Lung (tissue), 12 donors: ENCODE data around the gene LRRC74A. TPM values are rescaled to one million over a fixed set of nuclear protein-coding genes. Genes with fewer than 3 reads are reported as not detected.

Experiments
- ATAC-seq: fragments of 200-7000 bp; cut with Tn5 transposase; one replicate; pipeline ENCODE4 v1.9.1; 2020; ENCODE audit warnings: moderate number of reproducible peaks; ENCODE audit not compliant: insufficient read depth, low FRiP score
- DNase-seq, 3 donors: peaks; one replicate each; pipeline ENCODE4 v3.0.0-alpha.2; 2013 to 2017
- H3K27ac ChIP-seq, 2 donors: one replicate each; pipeline ENCODE4 v1.5.1; 2013; ENCODE audit warnings: mild to moderate bottlenecking in 2 of 2, moderate library complexity in 2 of 2, control low read depth in 1 of 2, inconsistent platforms in 1 of 2, low read depth in 1 of 2, low read length in 1 of 2
- H3K27me3 ChIP-seq, 3 donors: one replicate each; pipeline ENCODE4 v1.5.1; 2013; ENCODE audit warnings: low read length in 2 of 3; ENCODE audit not compliant: control insufficient read depth in 3 of 3, insufficient read depth in 3 of 3
- H3K36me3 ChIP-seq, 4 donors: one replicate each; pipeline ENCODE4 v1.5.1; 2013; ENCODE audit warnings: low read length in 4 of 4, mild to moderate bottlenecking in 1 of 4, moderate library complexity in 1 of 4; ENCODE audit not compliant: control insufficient read depth in 4 of 4, insufficient read depth in 4 of 4
- H3K4me1 ChIP-seq, 5 donors: one replicate each; pipeline ENCODE4 v1.5.1; 2013; ENCODE audit warnings: low read length in 5 of 5, mild to moderate bottlenecking in 2 of 5, moderate library complexity in 1 of 5; ENCODE audit not compliant: control insufficient read depth in 5 of 5, insufficient read depth in 5 of 5
- H3K4me3 ChIP-seq: one replicate; pipeline ENCODE4 v1.5.1; 2013; ENCODE audit warnings: mild to moderate bottlenecking, control low read depth, moderate library complexity
- H3K9ac ChIP-seq, 2 donors: one replicate each; pipeline ENCODE4 v1.5.1; 2013; ENCODE audit warnings: low read length in 2 of 2, control low read depth in 1 of 2; ENCODE audit not compliant: insufficient read depth in 1 of 2
- H3K9me3 ChIP-seq, 4 donors: one replicate each; pipeline ENCODE4 v1.5.1; 2013; ENCODE audit warnings: low read length in 3 of 4, mild to moderate bottlenecking in 1 of 4, moderate library complexity in 1 of 4; ENCODE audit not compliant: control insufficient read depth in 4 of 4, insufficient read depth in 3 of 4
- CTCF ChIP-seq: IDR thresholded peaks from 2 replicates; pipeline ENCODE4 v1.5.1; 2012; ENCODE audit warnings: mild to moderate bottlenecking; ENCODE audit errors: control extremely low read depth, extremely low read depth
- WGBS, 2 donors: extraction: QIAGEN DNeasy Blood & Tissue Kit; methylation state at CpG; one replicate each; pipeline ENCODE4 v1.1.7; 2013; 5-methylcytosine and 5-hydroxymethylcytosine counted together
- polyA plus RNA-seq, 2 donors: library from polyadenylated mRNA; stranded (reverse); fragments of 200-250 nt; gene quantifications; one replicate each; pipeline ENCODE4 v1.2.1, GENCODE V29; 2013
- total RNA-seq, 2 donors: library from RNA; depleted of rRNA in 1 of 2; stranded (reverse); fragments of >200 nt in 1 of 2; gene quantifications; one replicate each; pipeline ENCODE4 v1.2.1, GENCODE V29; 2014 to 2021
- donor health status: control.
- donor health status: control.
- donor health status: Bipolar disorder and iron deficiency.
- donor health status: healthy.
- donor health status: DM: yes; HTN: yes; CAD: no.

The LRRC74A gene
- total and polyA plus RNA-seq, 4 donors, result not detected

- DNase-seq (no peak), ATAC-seq (no peak)
- Histone ChIP-seq H3K27ac (no peak overlapping the region), H3K9me3 (no peaks in the 10 kb centered on the region), H3K27me3 (no peaks in the 10 kb centered on the region), H3K4me3 (no peak overlapping the region), H3K9ac (no peak overlapping the region), H3K36me3 (no peaks in the 10 kb centered on the region), H3K4me1 (peaks cover 0 to 18% (median 0%) of the 10 kb centered on the region in 5 donors)
- WGBS, 2 donors, result 70 to 71% methylated on average over 7 of the region's 7 CpGs
- no peak for TF ChIP-seq CTCF
These were observed 44.0 kb downstream of the LRRC74A start for GRCh38 chr14:76870166-76870565.

- Histone ChIP-seq H3K36me3 (no peaks in the 10 kb centered on the region), H3K4me1 (peaks cover 0 to 8% (median 0%) of the 10 kb centered on the region in 5 donors), H3K9me3 (peaks cover 0 to 3% (median 0%) of the 10 kb centered on the region in 4 donors), H3K9ac (no peak overlapping the region), H3K27me3 (no peaks in the 10 kb centered on the region), H3K4me3 (no peak overlapping the region), H3K27ac (no peak overlapping the region)
- TF ChIP-seq CTCF, result peak; percentile 86
- DNase-seq (peak; percentile 67 to 71 (median 69)), ATAC-seq (no peak)
- WGBS, 2 donors, result 29 to 39% methylated on average over 12 of the region's 12 CpGs
These were observed 46.7 kb downstream of the LRRC74A start for GRCh38 chr14:76872796-76873432.

- 69 to 84% methylated on average over 8 of the region's 8 CpGs for whole genome bisulfite sequencing, 2 donors
- Histone ChIP-seq H3K36me3 (no peaks in the 10 kb centered on the region), H3K27me3 (no peaks in the 10 kb centered on the region), H3K4me3 (no peak overlapping the region), H3K9me3 (peaks cover 0 to 3% (median 0%) of the 10 kb centered on the region in 4 donors), H3K27ac (no peak overlapping the region), H3K4me1 (no peaks in the 10 kb centered on the region), H3K9ac (no peak overlapping the region)
- DNase-seq (no peak), ATAC-seq (no peak)
- no peak for TF ChIP-seq CTCF
These were observed 48.5 kb downstream of the LRRC74A start for GRCh38 chr14:76874734-76875133.

- 61 to 62% methylated on average over 3 of the region's 3 CpGs for WGBS, 2 donors
- Histone ChIP-seq H3K4me1 (peaks cover 0 to 6% (median 0%) of the 10 kb centered on the region in 5 donors), H3K9me3 (peaks cover 0 to 3% (median 0%) of the 10 kb centered on the region in 4 donors), H3K27ac (no peak overlapping the region), H3K4me3 (no peak overlapping the region), H3K9ac (no peak overlapping the region), H3K36me3 (no peaks in the 10 kb centered on the region), H3K27me3 (no peaks in the 10 kb centered on the region)
- ATAC-seq, result peak; percentile 86
- TF ChIP-seq CTCF, result peak; percentile 95
- peak; percentile 76 to 83 (median 79) for DNase-seq
These were observed 49.9 kb downstream of the LRRC74A start for GRCh38 chr14:76876076-76876475.
